CD14-positive monocyte (primary cell): Measurements from ENCODE around the gene CPNE4. TPM values are rescaled to one million over a fixed set of nuclear protein-coding genes. Genes with fewer than 3 reads are reported as not detected.

Experiments
- DNase-seq, 3 donors: peaks; one replicate each; pipeline ENCODE4 v3.0.0-alpha.2; 2011 to 2022
- H2AFZ ChIP-seq: 2 replicates; pipeline ENCODE4 v1.6.0; 2012; ENCODE audit warnings: mild to moderate bottlenecking, low read depth, low read length, inconsistent platforms; ENCODE audit not compliant: insufficient read depth, poor library complexity, severe bottlenecking
- H3K27ac ChIP-seq, 2 donors: 1 replicate in 1 of 2; 2 replicates in 1 of 2; pipeline ENCODE4 v1.5.1; 2012 to 2013; ENCODE audit warnings: low read length in 2 of 2, control low read depth in 1 of 2, inconsistent platforms in 1 of 2, low read depth in 1 of 2, mild to moderate bottlenecking in 1 of 2
- H3K27me3 ChIP-seq, 2 donors: one replicate each; pipeline versions ENCODE4 v1.6.0 to v1.6.1; 2011 to 2013; ENCODE audit warnings: low read length in 2 of 2; ENCODE audit not compliant: control insufficient read depth in 2 of 2, insufficient read depth in 2 of 2
- H3K36me3 ChIP-seq, 2 donors: replicated peaks in 1 of 2; 1 replicate in 1 of 2; 2 replicates in 1 of 2; pipeline versions ENCODE4 v1.5.1 to v1.6.1; 2012 to 2013; ENCODE audit warnings: low read length in 2 of 2, control low read depth in 1 of 2, inconsistent platforms in 1 of 2, mild to moderate bottlenecking in 1 of 2; ENCODE audit not compliant: insufficient read depth in 2 of 2, control insufficient read depth in 1 of 2
- H3K4me1 ChIP-seq, 2 donors: 1 replicate in 1 of 2; 2 replicates in 1 of 2; pipeline versions ENCODE4 v1.5.1 to v1.6.1; 2012 to 2013; ENCODE audit warnings: low read length in 2 of 2, control low read depth in 1 of 2, inconsistent platforms in 1 of 2, mild to moderate bottlenecking in 1 of 2, moderate library complexity in 1 of 2; ENCODE audit not compliant: insufficient read depth in 2 of 2, control insufficient read depth in 1 of 2
- H3K4me2 ChIP-seq: replicated peaks from 2 replicates; pipeline ENCODE3; 2012; ENCODE audit warnings: low read length, moderate library complexity, mild to moderate bottlenecking; ENCODE audit not compliant: poor library complexity, severe bottlenecking; ENCODE audit errors: extremely low read depth
- H3K4me3 ChIP-seq, 3 experiments: fragments of 200-600 bp in 1 of 3; sonication (generic) in 1 of 3; replicated peaks in 1 of 3; 1 replicate in 2 of 3; 2 replicates in 1 of 3; pipeline ENCODE4 v1.5.1; 2011 to 2013; ENCODE audit warnings: low read length in 3 of 3, mild to moderate bottlenecking in 3 of 3, control low read depth in 2 of 3, low read depth in 2 of 3, inconsistent platforms in 1 of 3, moderate library complexity in 1 of 3
- H3K79me2 ChIP-seq: 2 replicates; pipeline ENCODE4 v1.6.0; 2012; ENCODE audit warnings: mild to moderate bottlenecking, control low read depth, inconsistent platforms, low read length, moderate library complexity; ENCODE audit not compliant: insufficient read depth
- H3K9ac ChIP-seq: 2 replicates; pipeline ENCODE4 v1.6.0; 2017; ENCODE audit warnings: low read length, mild to moderate bottlenecking; ENCODE audit not compliant: insufficient read depth, poor library complexity, severe bottlenecking
- H3K9me3 ChIP-seq, 2 donors: replicated peaks in 1 of 2; 1 replicate in 1 of 2; 2 replicates in 1 of 2; pipeline versions ENCODE4 v1.5.1 to v1.6.1; 2012 to 2013; ENCODE audit warnings: low read length in 2 of 2, control low read depth in 1 of 2; ENCODE audit not compliant: control insufficient read depth in 1 of 2, insufficient read depth in 1 of 2
- H4K20me1 ChIP-seq: 2 replicates; pipeline ENCODE4 v1.6.0; 2012; ENCODE audit warnings: mild to moderate bottlenecking, low read length, control low read depth, moderate library complexity; ENCODE audit not compliant: insufficient read depth
- H3K27ac Mint-ChIP-seq, 7 donors: one replicate each; pipeline ENCODE4 v1.8.0; 2020; ENCODE audit warnings: mild to moderate bottlenecking in 7 of 7, mixed read lengths in 7 of 7, moderate library complexity in 6 of 7, inconsistent platforms in 2 of 7
- H3K27me3 Mint-ChIP-seq, 3 donors: one replicate each; pipeline ENCODE4 v1.8.0; 2021 to 2022; ENCODE audit warnings: low read depth in 3 of 3, mild to moderate bottlenecking in 3 of 3, mixed read lengths in 3 of 3, moderate library complexity in 3 of 3, inconsistent platforms in 1 of 3
- H3K36me3 Mint-ChIP-seq, 2 donors: one replicate each; pipeline ENCODE4 v1.8.0; 2020; ENCODE audit warnings: mixed read lengths in 2 of 2, inconsistent platforms in 1 of 2, mild to moderate bottlenecking in 1 of 2
- H3K4me1 Mint-ChIP-seq: one replicate; pipeline ENCODE4 v1.8.0; 2020; ENCODE audit warnings: mild to moderate bottlenecking, mixed read lengths
- H3K4me3 Mint-ChIP-seq, 2 donors: one replicate each; pipeline ENCODE4 v1.8.0; 2020; ENCODE audit warnings: mild to moderate bottlenecking in 2 of 2, mixed read lengths in 2 of 2, moderate library complexity in 1 of 2
- H3K9me3 Mint-ChIP-seq, 7 donors: one replicate each; pipeline ENCODE4 v1.8.0; 2020 to 2022; ENCODE audit warnings: mixed read lengths in 7 of 7, mild to moderate bottlenecking in 6 of 7, moderate library complexity in 6 of 7, inconsistent platforms in 2 of 7
- CTCF ChIP-seq: fragments of 200-600 bp; IDR thresholded peaks from one replicate; pipeline ENCODE4 v1.8.0; 2022; ENCODE audit warnings: antibody characterized with exemption, mild to moderate bottlenecking
- WGBS: methylation state at CpG from one replicate; pipeline ENCODE4 v1.1.5; 2013; ENCODE audit warnings: missing lambda C conversion rate; ENCODE audit not compliant: insufficient coverage; 5-methylcytosine and 5-hydroxymethylcytosine counted together
- intact Hi-C, 2 donors: fragments of 100-400 bp; cut with micrococcal nuclease; formaldehyde crosslinking; loops; one replicate each; pipeline versions ENCODE4 v1.15.0 to v1.15.1; 2023
- polyA plus RNA-seq, 3 donors: library from polyadenylated mRNA; depleted of rRNA in 1 of 3; unstranded in 2 of 3; stranded (reverse) in 1 of 3; fragments of 300-500 nt in 2 of 3; fragments of >200 nt in 1 of 3; fragmentation: Illumina TruSeq in 2 of 3; gene quantifications; 1 replicate in 2 of 3; 2 replicates in 1 of 3; pipeline ENCODE4 v1.2.3, GENCODE V29; 2012 to 2021

Gene CPNE4
- polyA plus RNA-seq, 3 donors, result not detected

DNA sequence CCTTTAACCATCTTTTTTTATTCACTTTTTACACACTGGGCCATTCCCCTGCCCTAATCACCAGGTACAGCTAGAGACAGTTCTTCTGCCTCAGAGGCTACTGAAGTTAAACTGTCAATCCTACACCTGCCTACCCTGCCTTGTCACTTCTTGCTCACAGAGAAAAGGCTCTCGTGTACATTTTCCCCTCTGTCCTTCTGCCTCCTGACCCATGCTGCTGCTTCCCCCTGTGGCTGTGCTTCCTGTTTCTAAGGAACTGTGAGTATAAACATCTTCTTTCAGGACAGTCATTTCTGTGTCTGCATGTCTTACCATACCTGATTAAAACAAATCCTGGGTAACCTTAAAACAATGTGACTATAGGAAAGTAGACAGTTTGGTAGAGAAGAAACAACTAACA, 295.6 kb downstream of the CPNE4 start:
- H3K27ac Mint-ChIP-seq, result peak overlapping the region in 1 of 7 donors; percentile 20
- Histone ChIP-seq H2AFZ (no peak overlapping the region), H3K4me1 (no peaks in the 10 kb centered on the region), H3K4me2 (no peak overlapping the region), H3K27ac (no peak overlapping the region), H3K9me3 (no peaks in the 10 kb centered on the region), H3K9ac (no peak overlapping the region), H4K20me1 (no peaks in the 10 kb centered on the region), H3K4me3 (no peak overlapping the region), H3K36me3 (no peaks in the 10 kb centered on the region), H3K27me3 (no peaks in the 10 kb centered on the region), H3K79me2 (no peaks in the 10 kb centered on the region)
- no peaks in the 10 kb centered on the region for H3K4me1 Mint-ChIP-seq
- DNase-seq, result no peak
- H3K4me3 Mint-ChIP-seq, result no peak overlapping the region
- intact Hi-C loops, result no loop called here
- 50% methylated on average over 1 of the region's 1 CpG for WGBS
- H3K9me3 Mint-ChIP-seq, result peaks cover 0 to 3% (median 0%) of the 10 kb centered on the region in 7 donors
- H3K27me3 Mint-ChIP-seq, result peaks cover 0 to 4% (median 4%) of the 10 kb centered on the region in 3 donors
- no peak for TF ChIP-seq CTCF
- H3K36me3 Mint-ChIP-seq, result no peaks in the 10 kb centered on the region

DNA sequence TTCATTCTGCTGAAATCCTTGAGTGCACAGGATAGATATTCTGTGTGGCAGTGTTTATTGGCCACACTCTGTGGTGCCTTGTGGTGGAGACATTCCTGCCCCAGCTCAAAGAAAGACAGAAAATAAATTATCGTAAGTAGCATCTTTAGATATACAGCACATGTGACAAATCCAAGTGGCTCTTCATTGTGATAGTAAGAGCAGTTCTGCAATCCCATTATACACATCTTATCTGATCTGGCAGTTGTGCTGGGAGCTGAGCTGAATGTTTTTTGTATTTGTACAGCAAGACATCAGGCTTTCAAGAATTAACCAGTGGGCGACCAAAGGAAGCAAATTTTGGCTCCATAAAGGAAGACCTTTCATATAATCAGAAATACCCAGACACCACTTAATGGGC, 296.7 kb downstream of the CPNE4 start:
- Mint-ChIP-seq H3K27me3 (peaks cover 0 to 4% (median 3%) of the 10 kb centered on the region in 3 donors), H3K9me3 (peaks cover 0 to 3% (median 0%) of the 10 kb centered on the region in 7 donors), H3K27ac (no peak overlapping the region), H3K4me1 (no peaks in the 10 kb centered on the region), H3K36me3 (no peaks in the 10 kb centered on the region), H3K4me3 (no peak overlapping the region)
- H3K4me2 ChIP-seq, result no peak overlapping the region
- H3K4me3 ChIP-seq, result no peak overlapping the region
- no peaks in the 10 kb centered on the region for H3K4me1 ChIP-seq
- H3K9me3 ChIP-seq, result no peaks in the 10 kb centered on the region
- no peaks in the 10 kb centered on the region for H3K27me3 ChIP-seq
- H3K36me3 ChIP-seq, result no peaks in the 10 kb centered on the region
- no peak for TF ChIP-seq CTCF
- no peak for DNase-seq
- H3K27ac ChIP-seq, result no peak overlapping the region
- H3K9ac ChIP-seq, result no peak overlapping the region
- intact Hi-C loops, result no loop called here
- no peaks in the 10 kb centered on the region for H3K79me2 ChIP-seq
- no CpG with 5 or more reads among the region's 2 CpGs for WGBS
- no peaks in the 10 kb centered on the region for H4K20me1 ChIP-seq
- H2AFZ ChIP-seq, result no peak overlapping the region
